SK-N-SH treated with all-trans-retinoic acid at 6 μM for 48 hours (cell line): ENCODE results near the gene PIANP.

ENCODE experiments used
- ATAC-seq: fragments of 200-7000 bp; cut with Tn5 transposase; 3 replicates; pipeline ENCODE4 v1.9.1; 2020; ENCODE audit warnings: mild to moderate bottlenecking, moderate library complexity
- ARNTL ChIP-seq: fragments of 450-650 bp; formaldehyde crosslinking; IDR thresholded peaks from 2 replicates; pipeline ENCODE4 v1.5.0; 2020; ENCODE audit warnings: low read depth, mild to moderate bottlenecking, moderate library complexity, borderline replicate concordance
- BACH2 ChIP-seq: fragments of 250-450 bp; sonication (Bioruptor Pico); IDR thresholded peaks from 2 replicates; pipeline ENCODE4 v1.9.0; 2021; ENCODE audit warnings: mild to moderate bottlenecking, borderline replicate concordance
- CREB5 ChIP-seq: fragments of 250-450 bp; sonication (Bioruptor Pico); IDR thresholded peaks from 2 replicates; pipeline ENCODE4 v1.5.1; 2020; ENCODE audit warnings: low read depth, mild to moderate bottlenecking, moderate library complexity
- CSDC2 ChIP-seq: fragments of 250-450 bp; sonication (Bioruptor Pico); IDR thresholded peaks from 2 replicates; pipeline ENCODE4 v1.5.0; 2020; ENCODE audit warnings: mild to moderate bottlenecking, moderate library complexity
- CSRNP3 ChIP-seq: fragments of 250-450 bp; sonication (Bioruptor Pico); IDR thresholded peaks from 2 replicates; pipeline ENCODE4 v1.5.1; 2021; ENCODE audit warnings: mild to moderate bottlenecking, moderate library complexity
- ESRRG ChIP-seq: fragments of 250-450 bp; sonication (Bioruptor Pico); IDR thresholded peaks from 2 replicates; pipeline ENCODE4 v1.6.1; 2021; ENCODE audit warnings: mild to moderate bottlenecking
- GLIS3 ChIP-seq: fragments of 250-450 bp; sonication (Bioruptor Pico); IDR thresholded peaks from 2 replicates; pipeline ENCODE4 v1.5.0; 2020; ENCODE audit warnings: mild to moderate bottlenecking, moderate library complexity
- ISL1 ChIP-seq: fragments of 250-450 bp; sonication (Bioruptor Pico); IDR thresholded peaks from 2 replicates; pipeline ENCODE4 v2.1.2; 2022; ENCODE audit warnings: mild to moderate bottlenecking, moderate library complexity
- OSR1 ChIP-seq: fragments of 250-450 bp; sonication (Bioruptor Pico); IDR thresholded peaks from 2 replicates; pipeline ENCODE4 v1.8.0; 2022; ENCODE audit warnings: moderate library complexity, mild to moderate bottlenecking, inconsistent platforms
- POU6F1 ChIP-seq: fragments of 250-450 bp; sonication (Bioruptor Pico); IDR thresholded peaks from 2 replicates; pipeline ENCODE4 v1.8.0; 2021; ENCODE audit warnings: low read depth, mild to moderate bottlenecking, moderate library complexity, borderline replicate concordance
- PPARA ChIP-seq: fragments of 250-450 bp; sonication (Bioruptor Pico); IDR thresholded peaks from 2 replicates; pipeline ENCODE4 v1.5.0; 2020; ENCODE audit warnings: mild to moderate bottlenecking, borderline replicate concordance
- TCF4 ChIP-seq: fragments of 250-450 bp; sonication (Bioruptor Pico); IDR thresholded peaks from 2 replicates; pipeline ENCODE4 v1.8.0; 2021; ENCODE audit warnings: mild to moderate bottlenecking, moderate library complexity, borderline replicate concordance
- TOX ChIP-seq: fragments of 250-450 bp; sonication (Bioruptor Pico); IDR thresholded peaks from 2 replicates; pipeline ENCODE4 v1.8.0; 2021; ENCODE audit warnings: mild to moderate bottlenecking, moderate library complexity, borderline replicate concordance
- TSHZ2 ChIP-seq: fragments of 250-450 bp; sonication (Bioruptor Pico); IDR thresholded peaks from 2 replicates; pipeline ENCODE4 v1.5.0; 2020; ENCODE audit warnings: mild to moderate bottlenecking, moderate library complexity
- ZC3H10 ChIP-seq: fragments of 250-450 bp; sonication (Bioruptor Pico); IDR thresholded peaks from 2 replicates; pipeline ENCODE4 v1.5.1; 2021; ENCODE audit warnings: mild to moderate bottlenecking, moderate library complexity
- ZFP3 ChIP-seq: fragments of 250-450 bp; sonication (Bioruptor Pico); IDR thresholded peaks from 2 replicates; pipeline ENCODE4 v1.5.0; 2020; ENCODE audit warnings: mild to moderate bottlenecking, moderate library complexity
- ZFP30 ChIP-seq: fragments of 450-650 bp; formaldehyde crosslinking; IDR thresholded peaks from 2 replicates; pipeline ENCODE4 v1.5.0; 2022; ENCODE audit warnings: mild to moderate bottlenecking, moderate library complexity
- ZNF565 ChIP-seq: fragments of 450-650 bp; formaldehyde crosslinking; conservative IDR thresholded peaks from 2 replicates; pipeline ENCODE4 v1.5.0; 2020; ENCODE audit warnings: low read depth, mild to moderate bottlenecking, moderate library complexity
- ZNF70 ChIP-seq: fragments of 450-650 bp; formaldehyde crosslinking; IDR thresholded peaks from 2 replicates; pipeline ENCODE4 v1.5.0; 2020; ENCODE audit warnings: mild to moderate bottlenecking, moderate library complexity
- ZNF8 ChIP-seq: fragments of 450-650 bp; formaldehyde crosslinking; IDR thresholded peaks from 2 replicates; pipeline ENCODE4 v1.5.0; 2020; ENCODE audit warnings: mild to moderate bottlenecking, moderate library complexity

Gene PIANP

GRCh38 chr12:6735448-6736191 lies 35.0 kb upstream of the PIANP start:
- peak; percentile 98 for ATAC-seq
- TF ChIP-seq ESRRG (CRISPR knock-in tag) (no peak), POU6F1 (CRISPR knock-in tag) (no peak), ZFP3 (no peak), TCF4 (CRISPR knock-in tag) (no peak), ZNF565 (no peak), ZFP30 (CRISPR knock-in tag) (no peak), CSRNP3 (CRISPR knock-in tag) (no peak), TSHZ2 (no peak), GLIS3 (no peak), TOX (CRISPR knock-in tag) (no peak), OSR1 (no peak), BACH2 (no peak)

GRCh38 chr12:6734506-6735387 lies 34.1 kb upstream of the PIANP start:
- TF ChIP-seq ARNTL (CRISPR knock-in tag) (no peak), TOX (CRISPR knock-in tag) (no peak), ZFP30 (CRISPR knock-in tag) (no peak), GLIS3 (no peak), ZC3H10 (no peak), BACH2 (no peak)
- TF ChIP-seq, all 23 proteins: peak for 0
- peak; percentile 9; the same call in 1 of the 3 replicates for ATAC-seq

GRCh38 chr12:6730169-6730568 lies 29.6 kb upstream of the PIANP start:
- TF ChIP-seq POU6F1 (CRISPR knock-in tag) (no peak), TSHZ2 (no peak), ESRRG (CRISPR knock-in tag) (no peak), ZFP3 (no peak), ZNF8 (CRISPR knock-in tag) (no peak), CSDC2 (CRISPR knock-in tag) (no peak), PPARA (CRISPR knock-in tag) (no peak), ISL1 (CRISPR knock-in tag) (no peak), GLIS3 (no peak), CREB5 (CRISPR knock-in tag) (no peak), ZNF565 (no peak), ZFP30 (CRISPR knock-in tag) (no peak), BACH2 (no peak), ZNF70 (CRISPR knock-in tag) (no peak)
- ATAC-seq = no peak
